Measurements from ENCODE around the gene SOX5.

DNA sequence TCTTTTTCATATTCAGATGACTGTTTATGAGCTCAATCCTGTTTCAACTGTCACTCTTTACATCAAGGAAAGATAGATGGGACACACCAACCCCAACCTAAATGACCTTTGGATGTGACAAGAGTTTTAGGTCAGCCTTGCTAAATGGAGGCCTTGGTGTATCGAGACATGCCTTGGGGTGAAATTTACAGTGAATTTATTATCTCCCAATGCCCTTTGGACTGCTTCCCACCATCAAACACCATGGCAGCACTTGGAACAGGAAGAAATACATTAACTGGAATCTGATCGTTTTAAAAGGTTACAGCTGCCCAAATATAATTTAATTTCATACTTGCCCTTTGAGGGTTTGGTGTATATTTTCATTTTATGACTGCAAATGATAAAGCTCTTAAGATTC is 327.6 kb downstream of the SOX5 start:
- TF ChIP-seq, protein P1, sequence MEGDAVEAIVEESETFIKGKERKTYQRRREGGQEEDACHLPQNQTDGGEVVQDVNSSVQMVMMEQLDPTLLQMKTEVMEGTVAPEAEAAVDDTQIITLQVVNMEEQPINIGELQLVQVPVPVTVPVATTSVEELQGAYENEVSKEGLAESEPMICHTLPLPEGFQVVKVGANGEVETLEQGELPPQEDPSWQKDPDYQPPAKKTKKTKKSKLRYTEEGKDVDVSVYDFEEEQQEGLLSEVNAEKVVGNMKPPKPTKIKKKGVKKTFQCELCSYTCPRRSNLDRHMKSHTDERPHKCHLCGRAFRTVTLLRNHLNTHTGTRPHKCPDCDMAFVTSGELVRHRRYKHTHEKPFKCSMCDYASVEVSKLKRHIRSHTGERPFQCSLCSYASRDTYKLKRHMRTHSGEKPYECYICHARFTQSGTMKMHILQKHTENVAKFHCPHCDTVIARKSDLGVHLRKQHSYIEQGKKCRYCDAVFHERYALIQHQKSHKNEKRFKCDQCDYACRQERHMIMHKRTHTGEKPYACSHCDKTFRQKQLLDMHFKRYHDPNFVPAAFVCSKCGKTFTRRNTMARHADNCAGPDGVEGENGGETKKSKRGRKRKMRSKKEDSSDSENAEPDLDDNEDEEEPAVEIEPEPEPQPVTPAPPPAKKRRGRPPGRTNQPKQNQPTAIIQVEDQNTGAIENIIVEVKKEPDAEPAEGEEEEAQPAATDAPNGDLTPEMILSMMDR (IDR thresholded peaks at IDR 0.05; ENCODE audit: low read depth, low read length), result no peak
- no peak for TF ChIP-seq POLR2A (IDR thresholded peaks at IDR 0.05; ENCODE audit: extremely low read depth, insufficient read length)
- TF ChIP-seq, protein P2, sequence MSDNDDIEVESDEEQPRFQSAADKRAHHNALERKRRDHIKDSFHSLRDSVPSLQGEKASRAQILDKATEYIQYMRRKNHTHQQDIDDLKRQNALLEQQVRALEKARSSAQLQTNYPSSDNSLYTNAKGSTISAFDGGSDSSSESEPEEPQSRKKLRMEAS (IDR thresholded peaks at IDR 0.05; ENCODE audit: low read depth, low read length), result no peak

All from NB4 (cell line).